Cardiac septum (tissue), 1 donor: Measurements from ENCODE around the gene GARRE1. TPM values are rescaled to one million over a fixed set of nuclear protein-coding genes. Genes with fewer than 3 reads are reported as not detected.
A peak's percentile ranks its signal among the peaks of the same experiment; 100 is the strongest.
"Not testable (repeated sequence)": the region's sequence is repeated elsewhere in the genome, so short reads cannot be mapped to it uniquely, and the experiment has no call there.

Source experiments
- DNase-seq: peaks from one replicate; pipeline ENCODE4 v3.0.0-alpha.2; 2020; ENCODE audit warnings: low spot score
- intact Hi-C: fragments of 100-400 bp; cut with DNase I; formaldehyde crosslinking; loops from one replicate; pipeline ENCODE4 v1.14.0; 2022
- long read RNA-seq: library from polyadenylated mRNA; unstranded; transcript quantifications from one replicate; pipeline ENCODE4 v2.0.0, GENCODE V29; 2021
- total RNA-seq: library from RNA; stranded (reverse); fragmentation: NEBNext Ultra II Directional; extraction: Animal tissue kit (Norgen Biotek cat#: 25700); gene quantifications from one replicate; pipeline ENCODE4 v1.2.1, GENCODE V29; 2021
- donor health status: DM: no; HTN: no; CAD: no.

GARRE1 gene
- 26.7 TPM for total RNA-seq
- long read RNA-seq, partial matches to known transcripts, result 14 of 35 reads
- long read RNA-seq, other reads (novel, unspliced or antisense), result 17 of 35 reads

GRCh38 chr19:34254046-34254697, at the start of gene GARRE1:
Gene GARRE1, plus strand, starts transcription at chr19:34254554. Its CDS starts 45,920 bp downstream, at chr19:34300474.
- intact Hi-C loops, result no loop called here
- DNase-seq, result peak; percentile 94

DNA sequence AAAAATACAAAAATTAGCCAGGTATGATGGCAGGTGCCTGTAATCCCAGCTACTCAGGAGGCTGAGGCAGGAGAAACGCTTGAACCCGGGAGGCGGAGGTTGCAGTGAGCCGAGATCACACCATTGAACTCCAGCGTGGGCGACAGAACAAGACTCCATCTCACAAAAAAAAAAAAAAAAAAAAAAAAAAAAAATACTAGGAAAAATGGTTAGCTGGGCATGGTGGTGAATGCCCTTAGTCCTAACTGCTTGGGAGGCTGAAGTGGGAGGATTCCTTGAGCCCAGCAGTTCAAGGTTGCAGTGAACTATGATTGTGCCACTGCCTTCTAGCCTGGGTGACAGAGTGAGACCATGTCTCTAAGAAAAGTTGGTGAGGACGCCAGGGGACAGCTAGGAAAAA, 49.0 kb upstream of the GARRE1 start:
- DNase-seq, intact Hi-C loops: not testable (repeated sequence)

GRCh38 chr19:34208291-34208884, 46.0 kb upstream of the GARRE1 start:
- intact Hi-C loops, result no loop called here
- no peak for DNase-seq

GRCh38 chr19:34209726-34210125, 44.6 kb upstream of the GARRE1 start:
- no peak for DNase-seq

DNA sequence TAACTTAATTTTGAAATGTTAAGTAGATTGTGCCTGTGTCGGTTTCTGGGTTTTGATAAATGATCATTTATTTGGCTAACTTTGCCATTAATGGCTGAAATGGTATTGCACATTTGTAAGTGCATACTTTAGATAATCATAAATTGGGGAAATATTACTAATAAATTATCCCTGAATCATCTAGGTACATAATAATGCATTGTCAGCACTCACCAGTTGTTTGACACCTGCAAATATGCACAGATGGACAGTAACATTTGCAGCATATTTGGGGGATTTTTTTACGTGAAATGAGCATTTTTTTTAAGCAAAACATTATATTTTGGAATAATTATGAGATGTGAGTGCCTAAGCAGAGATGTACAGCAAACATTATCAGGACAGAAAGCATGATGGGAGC, 41.1 kb upstream of the GARRE1 start:
- intact Hi-C loops, result no loop called here
- no peak for DNase-seq

More at GRCh38 chr19:34209726-34210125, 44.6 kb upstream of the GARRE1 start:
- intact Hi-C loops, result no loop called here

DNA sequence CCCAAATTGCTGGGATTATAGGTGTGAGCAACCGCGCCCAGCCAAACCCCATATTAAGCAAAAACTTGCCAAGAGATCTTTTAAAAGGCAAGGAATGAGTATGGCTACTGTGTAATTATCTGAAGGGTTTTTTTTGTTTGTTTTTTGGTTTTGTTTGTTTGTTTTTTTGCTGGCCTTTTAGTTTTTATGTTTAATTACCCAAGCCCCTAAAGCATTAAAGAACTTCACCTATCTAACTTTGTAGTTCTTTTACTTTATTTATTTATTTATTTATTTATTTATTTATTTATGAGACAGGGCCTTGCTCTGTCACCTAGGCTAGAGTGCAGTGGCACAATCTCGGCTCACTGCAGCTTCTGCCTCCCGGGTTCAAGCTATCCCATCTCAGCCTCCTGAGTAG, 40.3 kb upstream of the GARRE1 start:
- DNase-seq, result no peak
- intact Hi-C loops, result no loop called here

DNA sequence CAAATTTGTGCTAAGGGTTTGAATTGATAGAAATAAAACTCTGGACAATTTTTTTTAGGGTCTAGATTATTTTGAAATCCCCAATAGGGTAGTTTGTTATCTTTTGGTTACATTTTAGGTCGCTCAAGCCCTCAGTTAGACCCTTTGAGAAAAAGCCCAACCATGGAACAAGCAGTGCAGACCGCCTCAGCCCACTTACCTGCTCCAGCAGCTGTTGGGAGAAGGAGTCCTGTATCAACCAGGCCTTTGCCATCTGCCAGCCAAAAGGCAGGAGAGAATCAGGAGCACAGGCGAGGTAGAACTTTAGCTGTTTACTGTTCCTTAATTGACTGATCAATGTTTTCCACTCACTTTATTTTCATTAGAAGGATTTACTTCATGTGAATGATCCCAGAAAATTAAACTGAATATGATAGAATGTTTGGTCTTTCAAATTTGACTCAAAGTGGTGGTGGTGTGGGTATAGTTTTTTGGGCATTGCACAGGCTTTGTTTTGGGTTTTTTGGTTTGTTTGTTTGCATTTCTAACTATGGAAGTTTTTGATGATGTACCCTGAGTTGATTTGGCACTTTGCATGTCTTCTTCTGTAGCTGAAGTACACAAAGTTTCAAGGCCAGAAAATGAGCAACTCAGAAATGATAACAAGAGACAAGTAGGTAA, 39.2 kb upstream of the GARRE1 start:
- no peak for DNase-seq
- intact Hi-C loops, result no loop called here

- no peak for DNase-seq
- intact Hi-C loops, result no loop called here
These were observed 38.7 kb upstream of the GARRE1 start for GRCh38 chr19:34215666-34216038.

GRCh38 chr19:34216745-34217219, 37.6 kb upstream of the GARRE1 start:
- DNase-seq, intact Hi-C loops: not testable (repeated sequence)

DNA sequence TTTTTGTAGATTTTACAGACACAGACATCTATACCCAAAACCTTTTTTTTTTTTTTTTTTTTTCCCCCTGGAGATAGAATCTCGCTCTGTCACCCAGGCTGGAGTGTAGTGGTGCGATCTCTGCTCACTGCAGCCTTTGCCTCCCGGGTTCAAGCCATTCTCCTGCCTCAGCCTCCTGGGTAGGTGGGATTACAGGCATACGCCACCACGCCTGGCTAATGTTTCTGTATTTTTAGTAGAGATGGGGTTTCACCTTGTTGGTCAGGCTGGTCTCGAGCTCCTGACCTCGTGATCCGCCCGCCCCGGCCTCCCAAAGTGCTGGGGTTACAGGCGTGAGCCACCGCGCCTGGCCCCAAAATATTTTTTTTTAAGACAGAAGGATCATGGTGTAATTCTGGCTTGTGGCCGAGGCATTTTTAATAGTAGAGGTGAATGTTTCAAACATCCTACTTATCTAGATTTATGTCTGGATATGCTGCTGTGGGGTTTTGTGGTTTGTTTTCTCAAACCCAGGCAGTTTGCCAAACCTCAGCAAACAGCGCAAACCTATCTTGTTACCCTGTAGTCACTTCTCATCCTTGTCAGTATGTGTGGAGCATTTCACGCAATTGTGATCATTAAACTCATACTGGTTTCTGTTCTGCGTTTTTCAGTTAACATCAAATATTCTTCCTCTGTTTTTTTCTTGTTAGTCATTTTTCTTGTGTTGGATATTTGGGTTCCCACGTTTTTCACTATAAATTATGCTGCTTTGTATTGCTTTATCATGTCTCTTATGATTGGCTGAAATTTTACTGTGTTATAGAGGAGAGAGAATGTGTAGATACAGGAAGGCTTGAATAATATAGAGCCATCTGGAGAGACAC, 36.2 kb upstream of the GARRE1 start:
- intact Hi-C loops, result no loop called here
- DNase-seq, result no peak

GRCh38 chr19:34218818-34219164, 35.6 kb upstream of the GARRE1 start:
- intact Hi-C loops, result no loop called here
- DNase-seq, result no peak

GRCh38 chr19:34220472-34221063, 33.8 kb upstream of the GARRE1 start:
- intact Hi-C loops, result no loop called here
- DNase-seq, result no peak

GRCh38 chr19:34222386-34222785, 32.0 kb upstream of the GARRE1 start:
- intact Hi-C loops, result no loop called here
- no peak for DNase-seq

DNA sequence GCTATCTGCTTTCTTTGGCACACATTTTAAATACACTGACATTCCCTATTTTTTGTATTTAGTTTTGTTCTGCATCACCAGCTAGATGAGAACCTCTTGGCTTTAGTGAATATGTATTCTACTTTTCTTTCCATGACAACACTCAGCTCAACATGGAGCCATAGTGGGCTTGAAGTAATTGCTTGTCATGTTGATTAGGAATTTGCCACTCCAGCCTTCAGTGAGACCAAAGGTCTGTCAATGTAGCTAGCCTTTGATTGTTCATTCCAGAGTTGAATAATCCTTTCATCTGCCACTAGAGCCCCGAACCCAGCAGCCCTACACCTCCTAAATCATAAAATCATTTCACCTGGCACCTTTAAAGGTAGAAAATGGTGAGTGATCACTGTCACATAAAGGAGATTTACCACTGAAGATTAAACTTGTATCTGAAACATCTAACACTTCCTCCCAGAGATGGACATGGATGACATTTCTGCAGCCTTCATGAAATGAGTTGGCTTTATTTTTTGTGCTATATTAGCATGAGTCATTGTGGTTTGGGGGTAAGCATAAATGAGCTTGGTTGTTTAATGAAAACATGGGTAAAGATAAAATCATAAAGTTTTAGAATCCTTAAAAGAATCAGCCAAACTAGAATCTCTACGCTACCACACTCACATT, 29.2 kb upstream of the GARRE1 start:
- intact Hi-C loops, result no loop called here
- DNase-seq, result no peak

DNA sequence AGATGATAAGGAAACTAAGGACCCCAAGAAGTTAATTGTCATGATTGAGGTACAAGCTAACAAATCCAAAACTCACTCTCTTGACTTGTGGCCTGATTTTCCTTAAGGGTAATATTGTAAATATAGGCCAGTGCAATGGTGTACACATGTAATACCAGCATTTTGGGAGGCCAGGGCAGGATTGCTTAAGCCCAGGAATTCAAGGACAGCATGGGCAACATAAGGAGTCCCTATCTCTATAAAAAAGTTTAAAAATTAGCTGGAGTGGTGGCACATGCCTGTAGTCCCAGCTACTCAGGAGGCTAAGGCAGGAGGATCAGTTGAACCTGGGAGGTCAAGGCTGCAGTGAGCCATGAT, 28.7 kb upstream of the GARRE1 start:
- no peak for DNase-seq
- intact Hi-C loops, result no loop called here

- no peak for DNase-seq
- intact Hi-C loops, result no loop called here
These were observed 28.3 kb upstream of the GARRE1 start for GRCh38 chr19:34226036-34226435.

DNA sequence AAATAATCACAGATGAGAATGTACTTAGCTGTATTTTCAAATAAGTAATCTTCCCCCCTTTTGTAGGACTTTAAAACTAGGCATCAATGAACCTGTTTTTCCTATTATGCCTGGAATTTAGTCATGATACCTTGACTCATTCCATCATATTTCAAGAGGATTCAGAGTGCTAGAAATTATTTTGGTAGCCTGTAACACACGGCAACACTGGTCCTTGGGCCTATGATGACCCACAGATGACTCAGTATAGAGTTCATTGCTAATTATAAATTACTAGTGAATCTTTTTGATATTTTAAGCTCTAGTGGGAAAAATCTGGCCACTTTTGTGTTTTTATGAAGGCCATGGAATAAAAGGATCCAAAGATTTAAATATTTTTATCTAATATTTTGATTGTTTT, 26.0 kb upstream of the GARRE1 start:
- intact Hi-C loops, result no loop called here
- no peak for DNase-seq

DNA sequence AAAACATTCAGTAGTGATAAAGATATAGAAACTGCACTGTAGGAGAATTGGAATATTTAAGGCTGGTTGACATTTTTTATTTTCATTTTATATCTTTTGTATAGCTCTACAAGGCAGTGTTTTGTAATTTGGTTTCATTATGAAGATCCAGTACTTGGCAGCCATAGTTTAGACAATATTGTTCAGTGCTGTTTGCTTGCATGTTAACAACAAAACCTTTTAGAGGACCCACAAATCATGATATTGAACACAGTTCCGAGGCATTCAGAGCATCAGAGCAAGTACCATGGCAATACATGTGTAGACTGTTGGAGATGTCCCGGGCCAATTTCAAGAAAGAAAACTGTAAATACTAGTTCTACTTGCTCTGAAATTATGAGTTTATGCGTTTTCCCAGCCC, 25.6 kb upstream of the GARRE1 start:
- intact Hi-C loops, result no loop called here
- DNase-seq, result no peak

- intact Hi-C loops, result no loop called here
These were observed 24.6 kb upstream of the GARRE1 start for GRCh38 chr19:34229721-34230120.

More at GRCh38 chr19:34229721-34230120, 24.6 kb upstream of the GARRE1 start:
- no peak for DNase-seq
